ENCODE results near the gene FBXL7. TPM values are rescaled to one million over a fixed set of nuclear protein-coding genes. Genes with fewer than 3 reads are reported as not detected.

The FBXL7 gene
- polyA plus RNA-seq, 1 donor (not counting 4 experiments of a cell fraction or from before 2014, with no cell fraction given): 0.22 TPM

DNA sequence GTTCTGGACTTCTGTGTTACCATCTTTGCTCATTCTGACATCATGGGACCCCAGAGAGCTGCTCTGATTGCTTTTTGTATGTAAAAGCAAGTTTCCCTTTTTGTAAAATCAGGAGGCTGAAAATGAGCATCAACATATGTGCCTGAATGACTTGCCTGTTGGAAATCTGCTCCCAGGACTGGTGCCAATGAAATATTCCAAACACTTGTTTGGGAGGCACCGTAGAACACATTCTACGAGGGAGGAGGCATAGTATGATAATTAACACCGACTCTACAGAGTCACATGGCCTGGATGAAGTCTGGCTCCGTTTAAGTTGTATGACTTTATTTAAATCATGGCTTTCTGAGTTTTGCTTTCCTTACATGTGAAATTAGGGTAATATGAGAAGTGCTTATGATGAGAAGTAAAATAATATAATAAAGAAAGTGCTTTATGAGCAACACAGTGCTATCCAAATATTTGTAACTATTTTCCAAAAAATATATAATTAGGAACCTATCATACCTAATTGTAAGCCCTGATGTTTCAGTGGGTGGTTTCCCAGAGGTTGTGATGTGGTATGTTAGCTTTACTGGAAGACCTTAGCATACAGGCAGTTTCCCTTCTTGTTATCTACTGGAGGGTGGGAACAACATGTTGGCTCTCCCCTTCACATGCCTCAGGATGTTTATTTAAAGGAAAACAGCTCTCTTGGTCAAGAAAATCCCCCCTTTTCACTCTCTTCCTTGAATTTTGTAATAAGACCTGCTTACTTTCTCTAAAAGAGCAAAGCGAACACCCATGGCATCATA lies 238.1 kb downstream of the FBXL7 start:
- H3K27ac ChIP-seq (ENCODE audit: control insufficient read depth, insufficient read depth, low read length): no peak overlapping the region
- H4K20me1 ChIP-seq (ENCODE audit: control insufficient read depth, extremely low read depth, insufficient read depth, low read length): no peaks in the 10 kb centered on the region
- FAIRE-seq: no peak
- TF ChIP-seq EZH2 (IDR thresholded peaks at IDR 0.05; ENCODE audit: low read length): no peak
- TF ChIP-seq CTCF (optimal IDR thresholded peaks at IDR 0.05 in 1 of 3, IDR thresholded peaks at IDR 0.05 in 1 of 3, conservative IDR thresholded peaks at IDR 0.05 in 1 of 3; ENCODE audit: extremely low read depth in 1 of 3, insufficient read depth in 2 of 3, low read length in 3 of 3): no peak
- H3K79me2 ChIP-seq (ENCODE audit: control insufficient read depth, insufficient read depth, low read length): no peaks in the 10 kb centered on the region
- no peak overlapping the region for H3K4me3 ChIP-seq (ENCODE audit: control insufficient read depth in 2 of 3, extremely low read depth in 1 of 3, insufficient read depth in 2 of 3, low read depth in 1 of 3, low read length in 3 of 3)
- DNase-seq (ENCODE audit: low read depth, low spot score): no peak
- dilution Hi-C loops (cut with MboI; ENCODE audit: extremely low pct_ligation_motif_present, low sequenced_read_pairs): no loop called here
- H3K9me1 ChIP-seq (ENCODE audit: control insufficient read depth, extremely low read depth, insufficient read depth, low read length): no peaks in the 10 kb centered on the region
- H3K9me3 ChIP-seq (ENCODE audit: control insufficient read depth, low read depth, low read length): no peaks in the 10 kb centered on the region
- H3K4me1 ChIP-seq (ENCODE audit: control insufficient read depth, extremely low read depth, insufficient read depth, low read length): no peaks in the 10 kb centered on the region
- no peaks in the 10 kb centered on the region for H3K36me3 ChIP-seq (ENCODE audit: control insufficient read depth in 2 of 2, extremely low read depth in 1 of 2, insufficient read depth in 2 of 2, low read length in 2 of 2)
- no peak overlapping the region for H2AFZ ChIP-seq (ENCODE audit: control insufficient read depth, low read length)
- H3K4me2 ChIP-seq (ENCODE audit: control insufficient read depth, extremely low read depth, insufficient read depth, low read depth, low read length): no peak overlapping the region
- no peak overlapping the region for H3K9ac ChIP-seq (ENCODE audit: control insufficient read depth, extremely low read depth, insufficient read depth, low read length)
- no peaks in the 10 kb centered on the region for H3K27me3 ChIP-seq (ENCODE audit: control insufficient read depth, extremely low read depth, insufficient read depth, low read length)

DNA sequence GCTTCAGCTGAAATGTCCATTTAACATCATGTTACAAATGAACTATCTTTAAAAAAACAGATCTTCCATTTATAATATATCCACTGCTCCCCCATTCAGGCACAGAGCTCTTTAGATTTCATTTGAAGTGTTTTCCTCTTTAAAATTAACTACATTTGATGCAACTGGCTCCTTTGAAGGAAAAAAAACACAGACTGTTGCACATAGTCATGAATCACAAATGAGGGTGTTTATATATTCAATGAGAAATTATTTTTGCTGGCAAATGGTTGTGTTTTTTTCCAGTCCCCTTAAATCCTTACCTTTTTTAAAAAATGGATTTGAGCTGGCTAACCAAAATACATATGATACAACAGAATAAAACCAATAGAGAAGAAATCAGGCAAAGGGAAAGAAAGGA lies 240.4 kb downstream of the FBXL7 start:
- H4K20me1 ChIP-seq (ENCODE audit: control insufficient read depth, extremely low read depth, insufficient read depth, low read length): no peaks in the 10 kb centered on the region
- no peaks in the 10 kb centered on the region for H3K27me3 ChIP-seq (ENCODE audit: control insufficient read depth, extremely low read depth, insufficient read depth, low read length)
- H3K4me1 ChIP-seq (ENCODE audit: control insufficient read depth, extremely low read depth, insufficient read depth, low read length): no peaks in the 10 kb centered on the region
- H3K27ac ChIP-seq (ENCODE audit: control insufficient read depth, insufficient read depth, low read length): no peak overlapping the region
- H3K9ac ChIP-seq (ENCODE audit: control insufficient read depth, extremely low read depth, insufficient read depth, low read length): no peak overlapping the region
- DNase-seq (ENCODE audit: low read depth, low spot score) (no peak), FAIRE-seq (no peak)
- H3K9me3 ChIP-seq (ENCODE audit: control insufficient read depth, low read depth, low read length): no peaks in the 10 kb centered on the region
- H3K4me2 ChIP-seq (ENCODE audit: control insufficient read depth, extremely low read depth, insufficient read depth, low read depth, low read length): no peak overlapping the region
- H3K9me1 ChIP-seq (ENCODE audit: control insufficient read depth, extremely low read depth, insufficient read depth, low read length): no peaks in the 10 kb centered on the region
- H3K79me2 ChIP-seq (ENCODE audit: control insufficient read depth, insufficient read depth, low read length): no peaks in the 10 kb centered on the region
- no peak overlapping the region for H3K4me3 ChIP-seq (ENCODE audit: control insufficient read depth in 2 of 3, extremely low read depth in 1 of 3, insufficient read depth in 2 of 3, low read depth in 1 of 3, low read length in 3 of 3)
- dilution Hi-C loops (cut with MboI; ENCODE audit: extremely low pct_ligation_motif_present, low sequenced_read_pairs): no loop called here
- TF ChIP-seq CTCF (optimal IDR thresholded peaks at IDR 0.05 in 1 of 3, IDR thresholded peaks at IDR 0.05 in 1 of 3, conservative IDR thresholded peaks at IDR 0.05 in 1 of 3; ENCODE audit: extremely low read depth in 1 of 3, insufficient read depth in 2 of 3, low read length in 3 of 3) (no peak), EZH2 (IDR thresholded peaks at IDR 0.05; ENCODE audit: low read length) (no peak)
- no peak overlapping the region for H2AFZ ChIP-seq (ENCODE audit: control insufficient read depth, low read length)
- no peaks in the 10 kb centered on the region for H3K36me3 ChIP-seq (ENCODE audit: control insufficient read depth in 2 of 2, extremely low read depth in 1 of 2, insufficient read depth in 2 of 2, low read length in 2 of 2)
